Measurements from ENCODE around the gene SH3TC2.

SH3TC2 gene

GRCh38 chr5:149028984-149029383 is 33.9 kb downstream of the SH3TC2 start:
- DNase-seq (ENCODE audit: low read depth in 2 of 2): no peak

GRCh38 chr5:149028161-149028560 is 34.7 kb downstream of the SH3TC2 start:
- no peak for DNase-seq (ENCODE audit: low read depth in 2 of 2)

- DNase-seq (ENCODE audit: low read depth in 2 of 2): no peak
Measured at GRCh38 chr5:149027636-149028035, 35.2 kb downstream of the SH3TC2 start.

GRCh38 chr5:149024943-149025342 is 37.9 kb downstream of the SH3TC2 start:
- no peak for DNase-seq (ENCODE audit: low read depth in 2 of 2)

GRCh38 chr5:149024477-149024876 is 38.4 kb downstream of the SH3TC2 start:
- DNase-seq (ENCODE audit: low read depth in 2 of 2): no peak

GRCh38 chr5:149022200-149022599 is 40.7 kb downstream of the SH3TC2 start:
- no peak for DNase-seq (ENCODE audit: low read depth in 2 of 2)

- no peak for DNase-seq (ENCODE audit: low read depth in 2 of 2)
Measured at GRCh38 chr5:149019679-149020078, 43.2 kb downstream of the SH3TC2 start.

- DNase-seq (ENCODE audit: low read depth in 2 of 2): no peak
Measured at GRCh38 chr5:149018909-149019443, 43.9 kb downstream of the SH3TC2 start.

GRCh38 chr5:149017636-149018035 is 45.2 kb downstream of the SH3TC2 start:
- no peak for DNase-seq (ENCODE audit: low read depth in 2 of 2)

- DNase-seq (ENCODE audit: low read depth in 2 of 2): no peak
Measured at GRCh38 chr5:149015561-149015960, 47.3 kb downstream of the SH3TC2 start.

- no peak for DNase-seq (ENCODE audit: low read depth in 2 of 2)
Measured at GRCh38 chr5:149015126-149015525, 47.7 kb downstream of the SH3TC2 start.

- DNase-seq (ENCODE audit: low read depth in 2 of 2): no peak
Measured at GRCh38 chr5:149014571-149015031, 48.3 kb downstream of the SH3TC2 start.

- no peak for DNase-seq (ENCODE audit: low read depth in 2 of 2)
Measured at GRCh38 chr5:149013796-149014195, 49.1 kb downstream of the SH3TC2 start.

GRCh38 chr5:149012350-149012749 is 50.5 kb downstream of the SH3TC2 start:
- no peak for DNase-seq (ENCODE audit: low read depth in 2 of 2)

GRCh38 chr5:149011728-149012127 is 51.1 kb downstream of the SH3TC2 start:
- no peak for DNase-seq (ENCODE audit: low read depth in 2 of 2)

- no peak for DNase-seq (ENCODE audit: low read depth in 2 of 2)
Measured at GRCh38 chr5:149011084-149011483, 51.8 kb downstream of the SH3TC2 start.

- no peak for DNase-seq (ENCODE audit: low read depth in 2 of 2)
Measured at GRCh38 chr5:149007174-149007573, 55.7 kb downstream of the SH3TC2 start.

GRCh38 chr5:149006426-149006825 is 56.4 kb downstream of the SH3TC2 start:
- no peak for DNase-seq (ENCODE audit: low read depth in 2 of 2)

GRCh38 chr5:149005077-149005892 is 57.6 kb downstream of the SH3TC2 start:
- DNase-seq (ENCODE audit: low read depth in 2 of 2): no peak

GRCh38 chr5:149004559-149004958 is 58.3 kb downstream of the SH3TC2 start:
- DNase-seq (ENCODE audit: low read depth in 2 of 2): no peak

GRCh38 chr5:149002761-149003689 is 59.8 kb downstream of the SH3TC2 start:
- no peak for DNase-seq (ENCODE audit: low read depth in 2 of 2)

GRCh38 chr5:149002053-149002452 is 60.8 kb downstream of the SH3TC2 start:
- DNase-seq (ENCODE audit: low read depth in 2 of 2): no peak
